Measurements from ENCODE around the gene CCDC180.

DNA sequence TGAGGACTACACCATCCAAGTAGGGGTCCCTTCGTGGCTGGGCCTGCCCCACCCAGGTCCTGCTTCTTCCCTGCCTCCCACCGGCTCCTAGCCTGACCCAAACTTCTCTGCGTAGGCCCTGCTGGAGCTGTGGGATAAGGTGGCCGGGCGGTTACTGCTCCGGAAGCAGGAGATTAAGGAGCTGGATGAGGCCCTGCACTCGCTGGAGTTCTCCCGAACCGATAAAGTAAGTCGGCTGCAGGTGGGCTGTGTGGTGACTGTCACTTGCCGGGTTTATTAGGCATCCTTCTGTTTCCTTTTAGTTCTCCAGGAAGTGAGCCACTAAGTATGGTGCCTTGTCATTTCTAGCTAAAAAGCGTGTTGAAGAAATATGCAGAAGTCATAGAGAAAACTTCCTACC, 7.0 kb downstream of the CCDC180 start:
- TF ChIP-seq POLR2A (IDR thresholded peaks at IDR 0.05; ENCODE audit: low read length): no peak
- TF ChIP-seq GATA1 (IDR thresholded peaks at IDR 0.05; ENCODE audit: low read depth, low read length): no peak

All from erythroblast (primary cell).